Measurements from ENCODE around the gene GPR35.

GPR35 gene

DNA sequence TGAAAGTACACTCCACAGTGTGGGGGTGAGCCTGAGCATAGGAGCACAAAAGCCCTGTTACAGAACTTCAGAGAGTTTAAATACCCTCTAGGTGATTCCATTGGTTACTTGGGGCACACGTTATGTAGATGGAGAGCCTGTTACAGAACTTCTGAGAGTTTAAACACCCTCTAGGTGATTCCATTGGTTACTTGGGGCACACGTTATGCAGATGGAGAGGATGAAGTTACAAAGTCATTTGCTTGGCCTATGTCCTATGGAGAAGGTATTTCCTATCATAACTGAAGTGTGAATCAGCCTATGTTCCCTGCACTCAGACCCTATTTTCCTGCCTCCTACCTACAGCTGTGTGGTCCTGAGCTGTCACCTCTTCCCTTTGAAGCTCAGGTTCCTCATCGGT is 42.5 kb upstream of the GPR35 start:
- no peak for DNase-seq
- no peaks in the 10 kb centered on the region for H3K9me3 ChIP-seq (ENCODE audit: insufficient read depth, low read length, severe bottlenecking)
- H3K9ac ChIP-seq (ENCODE audit: low read depth, low read length) = no peak overlapping the region
- peaks cover 73% of the 10 kb centered on the region for H3K79me2 ChIP-seq (ENCODE audit: insufficient read depth, low read length)
- H2AFZ ChIP-seq (ENCODE audit: low read depth, low read length) = no peak overlapping the region
- H3K4me1 ChIP-seq (ENCODE audit: insufficient read depth, low read length) = peaks cover 33% of the 10 kb centered on the region
- ATAC-seq (ENCODE audit: insufficient read depth, low read depth) = no peak
- H3K27me3 ChIP-seq (ENCODE audit: insufficient read depth, low read length, poor library complexity) = no peaks in the 10 kb centered on the region
- H3K27ac ChIP-seq (ENCODE audit: low read length) = no peak overlapping the region
- H4K20me1 ChIP-seq (ENCODE audit: insufficient read depth, low read length) = peaks cover 61% of the 10 kb centered on the region
- TF ChIP-seq, protein P1, sequence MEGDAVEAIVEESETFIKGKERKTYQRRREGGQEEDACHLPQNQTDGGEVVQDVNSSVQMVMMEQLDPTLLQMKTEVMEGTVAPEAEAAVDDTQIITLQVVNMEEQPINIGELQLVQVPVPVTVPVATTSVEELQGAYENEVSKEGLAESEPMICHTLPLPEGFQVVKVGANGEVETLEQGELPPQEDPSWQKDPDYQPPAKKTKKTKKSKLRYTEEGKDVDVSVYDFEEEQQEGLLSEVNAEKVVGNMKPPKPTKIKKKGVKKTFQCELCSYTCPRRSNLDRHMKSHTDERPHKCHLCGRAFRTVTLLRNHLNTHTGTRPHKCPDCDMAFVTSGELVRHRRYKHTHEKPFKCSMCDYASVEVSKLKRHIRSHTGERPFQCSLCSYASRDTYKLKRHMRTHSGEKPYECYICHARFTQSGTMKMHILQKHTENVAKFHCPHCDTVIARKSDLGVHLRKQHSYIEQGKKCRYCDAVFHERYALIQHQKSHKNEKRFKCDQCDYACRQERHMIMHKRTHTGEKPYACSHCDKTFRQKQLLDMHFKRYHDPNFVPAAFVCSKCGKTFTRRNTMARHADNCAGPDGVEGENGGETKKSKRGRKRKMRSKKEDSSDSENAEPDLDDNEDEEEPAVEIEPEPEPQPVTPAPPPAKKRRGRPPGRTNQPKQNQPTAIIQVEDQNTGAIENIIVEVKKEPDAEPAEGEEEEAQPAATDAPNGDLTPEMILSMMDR (IDR thresholded peaks at IDR 0.05; ENCODE audit: borderline replicate concordance, extremely low read depth, low read length, poor library complexity, severe bottlenecking) = no peak
- TF ChIP-seq EZH2 (IDR thresholded peaks at IDR 0.05; ENCODE audit: borderline replicate concordance, low read depth, low read length, severe bottlenecking) = no peak
- peaks cover 20% of the 10 kb centered on the region for H3K36me3 ChIP-seq (ENCODE audit: insufficient read depth, low read length)
- H3K4me2 ChIP-seq (ENCODE audit: insufficient read depth, low read length) = no peak overlapping the region
- no peak overlapping the region for H3K4me3 ChIP-seq (ENCODE audit: low read depth in 1 of 2, low read length in 2 of 2)

DNA sequence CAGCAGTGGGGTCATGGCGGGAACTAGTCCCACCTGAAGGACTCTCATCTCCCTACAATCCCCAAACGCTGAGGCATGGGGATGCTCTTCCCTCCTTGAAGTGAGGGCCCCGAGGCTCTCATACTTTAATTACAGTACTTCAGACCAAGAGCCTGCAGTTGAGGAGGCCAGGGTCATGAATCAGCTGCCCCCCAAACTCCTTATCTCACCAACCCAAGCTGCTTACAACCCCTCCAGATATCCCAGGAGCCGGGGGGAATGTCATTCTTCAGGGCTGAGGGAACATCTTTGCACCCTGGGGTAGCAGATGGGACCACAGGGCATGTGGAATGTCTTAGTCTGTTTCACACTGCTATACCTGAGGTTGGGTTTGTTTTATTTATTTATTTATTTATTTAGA is 41.5 kb upstream of the GPR35 start:
- peak overlapping the region; percentile 57 for H3K27ac ChIP-seq (ENCODE audit: low read length)
- peaks cover 62% of the 10 kb centered on the region for H4K20me1 ChIP-seq (ENCODE audit: insufficient read depth, low read length)
- TF ChIP-seq EZH2 (IDR thresholded peaks at IDR 0.05; ENCODE audit: borderline replicate concordance, low read depth, low read length, severe bottlenecking) = no peak
- TF ChIP-seq, protein P1 (IDR thresholded peaks at IDR 0.05; ENCODE audit: borderline replicate concordance, extremely low read depth, low read length, poor library complexity, severe bottlenecking) = no peak
- DNase-seq (no peak), ATAC-seq (ENCODE audit: insufficient read depth, low read depth) (no peak)
- H3K4me1 ChIP-seq (ENCODE audit: insufficient read depth, low read length) = peaks cover 43% of the 10 kb centered on the region
- no peak overlapping the region for H2AFZ ChIP-seq (ENCODE audit: low read depth, low read length)
- H3K79me2 ChIP-seq (ENCODE audit: insufficient read depth, low read length) = peaks cover 82% of the 10 kb centered on the region
- no peaks in the 10 kb centered on the region for H3K27me3 ChIP-seq (ENCODE audit: insufficient read depth, low read length, poor library complexity)
- no peak overlapping the region for H3K4me3 ChIP-seq (ENCODE audit: low read depth in 1 of 2, low read length in 2 of 2)
- H3K4me2 ChIP-seq (ENCODE audit: insufficient read depth, low read length) = peak overlapping the region; percentile 40; the same call in 1 of the 2 replicates
- peaks cover 11% of the 10 kb centered on the region for H3K36me3 ChIP-seq (ENCODE audit: insufficient read depth, low read length)
- H3K9me3 ChIP-seq (ENCODE audit: insufficient read depth, low read length, severe bottlenecking) = no peaks in the 10 kb centered on the region
- H3K9ac ChIP-seq (ENCODE audit: low read depth, low read length) = no peak overlapping the region

DNA sequence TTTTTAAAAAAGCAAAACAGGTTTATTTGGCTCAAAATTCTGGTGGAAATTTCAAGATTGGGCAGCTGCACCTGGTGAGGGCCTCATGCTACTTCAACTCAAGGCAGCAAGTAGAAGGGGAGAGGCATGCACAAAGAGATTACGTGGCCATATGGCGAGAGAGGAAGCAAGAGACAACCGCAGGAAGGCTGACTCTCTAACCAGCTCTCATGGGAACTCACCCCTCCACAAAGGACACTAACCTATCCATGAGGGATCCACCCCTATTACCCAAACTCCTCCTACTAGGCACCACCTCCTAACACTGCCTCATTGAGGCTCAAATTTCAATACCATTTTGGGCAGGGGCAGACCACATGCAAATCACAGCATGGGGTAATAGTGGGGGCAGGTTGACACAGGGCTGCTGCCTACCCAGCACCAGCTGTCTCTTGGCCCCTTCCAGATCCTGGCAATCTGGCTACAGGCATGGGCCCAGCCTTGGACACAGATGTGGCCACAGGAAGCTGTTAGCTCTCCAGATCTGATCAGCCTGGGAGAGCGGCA is 40.7 kb upstream of the GPR35 start:
- Histone ChIP-seq H3K4me3 (ENCODE audit: low read depth in 1 of 2, low read length in 2 of 2) (peak overlapping the region in 1 of 2 experiments; percentile 72; a peak in 2 of 4 replicates), H3K4me2 (ENCODE audit: insufficient read depth, low read length) (peak overlapping the region; percentile 97), H3K9me3 (ENCODE audit: insufficient read depth, low read length, severe bottlenecking) (no peaks in the 10 kb centered on the region), H3K36me3 (ENCODE audit: insufficient read depth, low read length) (peaks cover 14% of the 10 kb centered on the region), H3K9ac (ENCODE audit: low read depth, low read length) (peak overlapping the region; percentile 68), H3K27me3 (ENCODE audit: insufficient read depth, low read length, poor library complexity) (no peaks in the 10 kb centered on the region), H3K4me1 (ENCODE audit: insufficient read depth, low read length) (peaks cover 48% of the 10 kb centered on the region), H4K20me1 (ENCODE audit: insufficient read depth, low read length) (peaks cover 62% of the 10 kb centered on the region), H2AFZ (ENCODE audit: low read depth, low read length) (no peak overlapping the region), H3K27ac (ENCODE audit: low read length) (peak overlapping the region; percentile 88), H3K79me2 (ENCODE audit: insufficient read depth, low read length) (peaks cover 87% of the 10 kb centered on the region)
- peak; percentile 55 for ATAC-seq (ENCODE audit: insufficient read depth, low read depth)
- no peak for TF ChIP-seq EZH2 (IDR thresholded peaks at IDR 0.05; ENCODE audit: borderline replicate concordance, low read depth, low read length, severe bottlenecking)
- TF ChIP-seq, protein P1 (IDR thresholded peaks at IDR 0.05; ENCODE audit: borderline replicate concordance, extremely low read depth, low read length, poor library complexity, severe bottlenecking) = no peak
- peak; percentile 78 for DNase-seq

Data from DND-41 (cell line).